ENCODE data around the gene MCTP1. TPM values are rescaled to one million over a fixed set of nuclear protein-coding genes. Genes with fewer than 3 reads are reported as not detected.

Gene MCTP1
- total RNA-seq, 1 experiment from 2014 or later: 2.5 TPM

- no CpG with 5 or more reads among the region's 1 CpG for WGBS (ENCODE audit: extremely low coverage, insufficient read length, low lambda C conversion rate)
- no peaks in the 10 kb centered on the region for H3K27me3 Mint-ChIP-seq (ENCODE audit: low read depth)
- H2AK5ac ChIP-seq (ENCODE audit: insufficient read length, low read length): no peak overlapping the region
Measured at GRCh38 chr5:95110118-95110517, 174.8 kb downstream of the MCTP1 start.

More at GRCh38 chr5:95110118-95110517, 174.8 kb downstream of the MCTP1 start:
- H3K18ac ChIP-seq (ENCODE audit: insufficient read length, low read depth, low read length): no peak overlapping the region
- no peak overlapping the region for H3K27ac ChIP-seq (ENCODE audit: insufficient read length, low read depth, low read length)
- no peak overlapping the region for H4K5ac ChIP-seq (ENCODE audit: insufficient read length, low read depth, low read length)
- H2BK20ac ChIP-seq (ENCODE audit: low read depth, low read length, poor library complexity, severe bottlenecking): no peak overlapping the region
- no peak overlapping the region for H3K9ac ChIP-seq (ENCODE audit: extremely low read depth, insufficient read length, low read length)
- Mint-ChIP-seq H3K9me3 (no peaks in the 10 kb centered on the region), H3K36me3 (ENCODE audit: insufficient read depth in 1 of 3, low read depth in 3 of 3) (no peaks in the 10 kb centered on the region), H3K4me3 (no peak overlapping the region), H3K4me1 (peaks cover 9 to 10% of the 10 kb centered on the region in 2 experiments), H3K27ac (no peak overlapping the region)
- peaks cover 6% of the 10 kb centered on the region; the same call in 1 of the 2 replicates for H3K4me1 ChIP-seq (ENCODE audit: insufficient read depth, low read length)
- no peak overlapping the region for H3K4me2 ChIP-seq (ENCODE audit: insufficient read depth, insufficient read length, low read length)
- no peaks in the 10 kb centered on the region for H4K20me1 ChIP-seq (ENCODE audit: control insufficient read depth, insufficient read depth, insufficient read length)
- TF ChIP-seq CTCF (conservative IDR thresholded peaks at IDR 0.05): no peak
- H3K27me3 ChIP-seq (ENCODE audit: insufficient read depth, low read length): no peaks in the 10 kb centered on the region
- DNase-seq: no peak
- no peak overlapping the region for H4K8ac ChIP-seq (replicated peaks; ENCODE audit: insufficient read length, low read depth, low read length)
- H2BK120ac ChIP-seq (ENCODE audit: low read depth, low read length, poor library complexity, severe bottlenecking): no peak overlapping the region
- no peak overlapping the region for H2BK15ac ChIP-seq (ENCODE audit: low read depth, low read length)
- H3K23me2 ChIP-seq (ENCODE audit: insufficient read length, low read depth, low read length, poor library complexity, severe bottlenecking): no peaks in the 10 kb centered on the region
- no peaks in the 10 kb centered on the region for H3K79me2 ChIP-seq (ENCODE audit: insufficient read depth, low read length)
- H2BK12ac ChIP-seq (ENCODE audit: insufficient read length, low read depth, low read length): no peak overlapping the region
- H3K23ac ChIP-seq (ENCODE audit: insufficient read length, low read depth, low read length): no peak overlapping the region
- H3K9me3 ChIP-seq (ENCODE audit: control insufficient read depth, low read depth, low read length): no peaks in the 10 kb centered on the region
- H3K4ac ChIP-seq (ENCODE audit: low read depth, low read length): no peak overlapping the region
- H3K56ac ChIP-seq (ENCODE audit: insufficient read length, low read depth, low read length): no peak overlapping the region
- H2AFZ ChIP-seq (ENCODE audit: low read length): no peak overlapping the region
- no peak overlapping the region for H3K14ac ChIP-seq (ENCODE audit: insufficient read depth, low read length)
- no peak overlapping the region for H2BK5ac ChIP-seq (ENCODE audit: insufficient read length, low read length)
- H3T11ph ChIP-seq (ENCODE audit: low read length): no peak overlapping the region
- no peaks in the 10 kb centered on the region for H3K79me1 ChIP-seq (ENCODE audit: insufficient read depth, low read depth, low read length, poor library complexity, severe bottlenecking)
- no peak overlapping the region for H4K91ac ChIP-seq (ENCODE audit: insufficient read length, low read depth, low read length)

Data from H9 (cell line).